Measurements from ENCODE around the gene SLC35A4. TPM values are rescaled to one million over a fixed set of nuclear protein-coding genes. Genes with fewer than 3 reads are reported as not detected.
"Not testable (repeated sequence)": the region's sequence is repeated elsewhere in the genome, so short reads cannot be mapped to it uniquely, and the experiment has no call there.

The SLC35A4 gene
- polyA plus RNA-seq, 1 experiment = 63.4 TPM

GRCh38 chr5:140596321-140596741 is 31.7 kb downstream of the SLC35A4 start:
- TF ChIP-seq CTCF (IDR thresholded peaks at IDR 0.05; ENCODE audit: low read depth, low read length) = no peak
- ChIA-PET CTCF (no interaction called here), POLR2A (no interaction called here)
- Histone ChIP-seq H3K9me3 (ENCODE audit: control insufficient read depth, insufficient read depth, low read length) (no peaks in the 10 kb centered on the region; the same call in 1 of the 2 replicates), H3K27ac (ENCODE audit: low read depth, low read length) (no peak overlapping the region), H3K27me3 (ENCODE audit: control insufficient read depth, insufficient read depth, low read length) (peaks cover 10% of the 10 kb centered on the region), H3K4me3 (ENCODE audit: low read depth, low read length) (no peak overlapping the region)
- no peak for DNase-seq (ENCODE audit: low read depth, low spot score)

GRCh38 chr5:140598836-140599235 is 34.2 kb downstream of the SLC35A4 start:
- ChIA-PET CTCF (no interaction called here), POLR2A (no interaction called here)
- Histone ChIP-seq H3K9me3 (ENCODE audit: control insufficient read depth, insufficient read depth, low read length) (no peaks in the 10 kb centered on the region), H3K27ac (ENCODE audit: low read depth, low read length) (no peak overlapping the region), H3K27me3 (ENCODE audit: control insufficient read depth, insufficient read depth, low read length) (peaks cover 10% of the 10 kb centered on the region), H3K4me3 (ENCODE audit: low read depth, low read length) (no peak overlapping the region)
- no peak for TF ChIP-seq CTCF (IDR thresholded peaks at IDR 0.05; ENCODE audit: low read depth, low read length)
- DNase-seq (ENCODE audit: low read depth, low spot score) = no peak

GRCh38 chr5:140600096-140600495 is 35.5 kb downstream of the SLC35A4 start:
- H3K4me3 ChIP-seq (ENCODE audit: low read depth, low read length) = no peak overlapping the region
- ChIA-PET CTCF (interaction anchor here (0.7 kb wide), 2 partner anchors 11 to 248 kb away, joined by 3 read pairs; no protein-coding TSS in a partner anchor), POLR2A (no interaction called here)
- no peak for DNase-seq (ENCODE audit: low read depth, low spot score)
- TF ChIP-seq CTCF (IDR thresholded peaks at IDR 0.05; ENCODE audit: low read depth, low read length) = no peak
- peaks cover 9% of the 10 kb centered on the region for H3K27me3 ChIP-seq (ENCODE audit: control insufficient read depth, insufficient read depth, low read length)
- no peak overlapping the region for H3K27ac ChIP-seq (ENCODE audit: low read depth, low read length)
- H3K9me3 ChIP-seq (ENCODE audit: control insufficient read depth, insufficient read depth, low read length) = no peaks in the 10 kb centered on the region

GRCh38 chr5:140602147-140602546 is 37.5 kb downstream of the SLC35A4 start:
- DNase-seq (ENCODE audit: low read depth, low spot score) = no peak
- POLR2A ChIA-PET = no interaction called here
- CTCF ChIA-PET = no interaction called here

GRCh38 chr5:140603446-140603698 is 38.7 kb downstream of the SLC35A4 start:
- DNase-seq (ENCODE audit: low read depth, low spot score); POLR2A ChIA-PET; H3K27me3 ChIP-seq (ENCODE audit: control insufficient read depth, insufficient read depth, low read length); H3K9me3 ChIP-seq (ENCODE audit: control insufficient read depth, insufficient read depth, low read length); H3K4me3 ChIP-seq (ENCODE audit: low read depth, low read length); H3K27ac ChIP-seq (ENCODE audit: low read depth, low read length): not testable (repeated sequence)
- CTCF ChIA-PET = interaction anchor here (1.3 kb wide), 1 partner anchor 31 kb away, joined by 3 read pairs; no protein-coding TSS in a partner anchor

More at GRCh38 chr5:140602147-140602546, 37.5 kb downstream of the SLC35A4 start:
- peaks cover 3% of the 10 kb centered on the region for H3K27me3 ChIP-seq (ENCODE audit: control insufficient read depth, insufficient read depth, low read length)
- no peak overlapping the region for H3K27ac ChIP-seq (ENCODE audit: low read depth, low read length)
- H3K4me3 ChIP-seq (ENCODE audit: low read depth, low read length) = no peak overlapping the region
- TF ChIP-seq CTCF (IDR thresholded peaks at IDR 0.05; ENCODE audit: low read depth, low read length) = no peak
- H3K9me3 ChIP-seq (ENCODE audit: control insufficient read depth, insufficient read depth, low read length) = no peaks in the 10 kb centered on the region

GRCh38 chr5:140603734-140604133 is 39.1 kb downstream of the SLC35A4 start:
- Histone ChIP-seq H3K4me3 (ENCODE audit: low read depth, low read length) (no peak overlapping the region), H3K9me3 (ENCODE audit: control insufficient read depth, insufficient read depth, low read length) (no peaks in the 10 kb centered on the region), H3K27me3 (ENCODE audit: control insufficient read depth, insufficient read depth, low read length) (peaks cover 3% of the 10 kb centered on the region), H3K27ac (ENCODE audit: low read depth, low read length) (no peak overlapping the region)
- ChIA-PET POLR2A (no interaction called here), CTCF (interaction anchor here (1.3 kb wide), 1 partner anchor 31 kb away, joined by 3 read pairs; no protein-coding TSS in a partner anchor)
- DNase-seq (ENCODE audit: low read depth, low spot score) = no peak
- no peak for TF ChIP-seq CTCF (IDR thresholded peaks at IDR 0.05; ENCODE audit: low read depth, low read length)
